GM12878 (cell line): Measurements from ENCODE around the gene PI16. TPM values are rescaled to one million over a fixed set of nuclear protein-coding genes. Genes with fewer than 3 reads are reported as not detected.
"Not testable (repeated sequence)": the region's sequence is repeated elsewhere in the genome, so short reads cannot be mapped to it uniquely, and the experiment has no call there.

Experiments used
- ATAC-seq: fragments of 200-7000 bp; cut with Tn5 transposase; 3 replicates; pipeline ENCODE4 v1.9.1; 2020; ENCODE audit warnings: mild to moderate bottlenecking, moderate library complexity
- BruUV-seq: library from RNA; stranded (reverse); fragments of 400-500 nt; replicated peaks from 2 replicates; lab custom pipeline; 2021; lab: Mats Ljungman, UMichigan
- CTCF ChIA-PET: fragments of 300-600 bp; sonication (Branson Sonifier 250); formaldehyde crosslinking; extraction: SDS; loops from one replicate; lab custom pipeline; 2021; ENCODE audit warnings: inconsistent platforms; lab: Yijun Ruan, JAX
- POLR2A ChIA-PET: fragments of 350-600 bp; formaldehyde crosslinking; extraction: SDS; loops from one replicate; lab custom pipeline; 2021; ENCODE audit warnings: inconsistent platforms; lab: Charles Lee
- RAD21 ChIA-PET: fragments of 300-600 bp; sonication (Branson Sonifier 250); formaldehyde crosslinking; loops from one replicate; lab custom pipeline; 2023; ENCODE audit warnings: antibody characterized with exemption; ENCODE audit not compliant: unreplicated experiment; lab: Charles Lee
- SMC1A ChIA-PET: fragments of 300-600 bp; sonication (Branson Sonifier 250); formaldehyde crosslinking; loops from one replicate; lab custom pipeline; 2023; ENCODE audit not compliant: unreplicated experiment, uncharacterized antibody; lab: Charles Lee
- DNase-seq: peaks from one replicate; pipeline ENCODE4 v3.0.0-alpha.2; 2011; ENCODE audit warnings: low read depth, low spot score
- FAIRE-seq: peaks from 3 replicates; lab custom pipeline; 2011; peaks lifted over from hg19 to GRCh38; lab: Jason Lieb, UNC
- H2AFZ ChIP-seq: 2 replicates; pipeline ENCODE4 v1.6.0; 2011; ENCODE audit warnings: low read depth, low read length, control low read depth; ENCODE audit not compliant: control insufficient read depth
- H3K27ac ChIP-seq: 2 replicates; pipeline ENCODE4 v1.5.1; 2011; ENCODE audit warnings: control low read depth; ENCODE audit not compliant: control insufficient read depth, insufficient read depth
- H3K27me3 ChIP-seq, 2 experiments: replicated peaks in 1 of 2; 2 replicates each; pipeline versions ENCODE4 v1.6.0 to v1.6.1; 2011; ENCODE audit warnings: low read length in 1 of 2; ENCODE audit not compliant: control insufficient read depth in 2 of 2, insufficient read depth in 2 of 2
- H3K36me3 ChIP-seq, 2 experiments: 2 replicates each; pipeline ENCODE4 v1.5.1; 2011; ENCODE audit warnings: low read length in 1 of 2; ENCODE audit not compliant: control insufficient read depth in 2 of 2, insufficient read depth in 2 of 2
- H3K4me1 ChIP-seq: 2 replicates; pipeline ENCODE4 v1.6.1; 2011; ENCODE audit warnings: mild to moderate bottlenecking, low read length, moderate library complexity, mixed read lengths; ENCODE audit not compliant: control insufficient read depth, insufficient read depth
- H3K4me2 ChIP-seq: 2 replicates; pipeline ENCODE4 v1.6.0; 2011; ENCODE audit warnings: control low read depth; ENCODE audit not compliant: control insufficient read depth, insufficient read depth
- H3K4me3 ChIP-seq: fragments of 200-600 bp; sonication (generic); 2 replicates; pipeline ENCODE4 v1.5.1; 2016
- H3K79me2 ChIP-seq: 2 replicates; pipeline ENCODE4 v1.6.0; 2011; ENCODE audit warnings: low read length; ENCODE audit not compliant: control insufficient read depth, insufficient read depth
- H3K9ac ChIP-seq: 2 replicates; pipeline ENCODE4 v1.8.0; 2011; ENCODE audit warnings: low read length, control low read depth, mixed read lengths; ENCODE audit not compliant: control insufficient read depth, insufficient read depth
- H3K9me3 ChIP-seq: replicated peaks from 3 replicates; pipeline ENCODE4 v1.5.1; 2011; ENCODE audit warnings: mild to moderate bottlenecking, low read length; ENCODE audit not compliant: control insufficient read depth, insufficient read depth
- H4K20me1 ChIP-seq: 2 replicates; pipeline ENCODE4 v1.6.0; 2011; ENCODE audit not compliant: control insufficient read depth, insufficient read depth
- EGR1 ChIP-seq, 2 experiments: IDR thresholded peaks; 1 replicate in 1 of 2; 2 replicates in 1 of 2; pipeline ENCODE4 v1.6.1; 2011 to 2012; ENCODE audit warnings: low read depth in 2 of 2, low read length in 2 of 2, borderline replicate concordance in 1 of 2, mild to moderate bottlenecking in 1 of 2, moderate library complexity in 1 of 2
- FOS ChIP-seq: IDR thresholded peaks from 3 replicates; pipeline ENCODE4 v1.6.1; 2011; ENCODE audit warnings: borderline replicate concordance; ENCODE audit not compliant: insufficient read length; ENCODE audit errors: extremely low read depth
- GATAD2B ChIP-seq: fragments of 450-650 bp; conservative IDR thresholded peaks from 2 replicates; pipeline ENCODE4 v1.6.1; 2017; ENCODE audit warnings: low read depth, mild to moderate bottlenecking, moderate library complexity
- IRF4 ChIP-seq: IDR thresholded peaks from 2 replicates; pipeline ENCODE4 v1.6.1; 2011; ENCODE audit warnings: low read depth, low read length
- NFXL1 ChIP-seq: fragments of 450-650 bp; IDR thresholded peaks from 2 replicates; pipeline ENCODE4 v1.6.1; 2017; ENCODE audit warnings: antibody characterized with exemption, mild to moderate bottlenecking, borderline replicate concordance
- NR2C1 ChIP-seq: fragments of 450-650 bp; IDR thresholded peaks from 2 replicates; pipeline ENCODE4 v1.6.1; 2017; ENCODE audit warnings: antibody characterized with exemption, mild to moderate bottlenecking, moderate library complexity
- POLR2AphosphoS2 ChIP-seq: IDR thresholded peaks from 2 replicates; pipeline ENCODE4 v1.6.1; 2011; ENCODE audit warnings: low read depth, mild to moderate bottlenecking, low read length, improper control_type of control experiment, moderate library complexity
- SREBF2 ChIP-seq: IDR thresholded peaks from 2 replicates; pipeline ENCODE4 v1.6.1; 2012; ENCODE audit warnings: mild to moderate bottlenecking, low read length
- SRF ChIP-seq, 2 experiments: IDR thresholded peaks; 2 replicates each; pipeline ENCODE4 v1.6.1; 2011; ENCODE audit warnings: low read depth in 2 of 2, low read length in 2 of 2, mild to moderate bottlenecking in 1 of 2, moderate library complexity in 1 of 2
- SUZ12 ChIP-seq: fragments of 200-600 bp; sonication (generic); IDR thresholded peaks from one replicate; pipeline ENCODE4 v1.6.1; 2018; ENCODE audit warnings: antibody characterized with exemption, mild to moderate bottlenecking; ENCODE audit not compliant: unreplicated experiment
- WGBS: methylation state at CpG from one replicate; pipeline ENCODE4 v1.1.6; 2016; ENCODE audit warnings: low lambda C conversion rate; ENCODE audit not compliant: insufficient replicate concordance, insufficient coverage; ENCODE audit errors: missing lambda C conversion rate; 5-methylcytosine and 5-hydroxymethylcytosine counted together
- in situ Hi-C: fragments of 300-500 bp; cut with MboI; formaldehyde crosslinking; loops from 9 replicates; pipeline ENCODE4 v1.14.3; 2018; ENCODE audit warnings: mixed read lengths
- intact Hi-C: fragments of 100-400 bp; cut with micrococcal nuclease; formaldehyde crosslinking; loops from one replicate; pipeline ENCODE4 v1.14.2; 2022; ENCODE audit not compliant: unreplicated experiment
- polyA plus RNA-seq, 11 experiments: library from polyadenylated mRNA; depleted of rRNA in 4 of 11; unstranded in 6 of 11; stranded (reverse) in 5 of 11; fragments of >200 nt; fragmentation: Nextera tagmentation in 4 of 11; fragmentation: Illumina TruSeq in 1 of 11; extraction: Ambion mirVana in 4 of 11; extraction: Trizol in 1 of 11; gene quantifications; 1 replicate in 1 of 11; 2 replicates in 10 of 11; pipeline versions ENCODE4 v1.2.1 to v1.2.3, GENCODE V29; 2011 to 2016; ENCODE audit warnings: inconsistent platforms in 2 of 11, missing spikeins in 2 of 11, low read depth in 1 of 11
- total RNA-seq, 4 experiments: library from RNA; depleted of rRNA in 3 of 4; stranded (reverse); fragments of >200 nt in 3 of 4; fragmentation: Illumina TruSeq in 1 of 4; extraction: Trizol in 1 of 4; gene quantifications; 2 replicates each; pipeline versions ENCODE4 v1.2.1 to v1.2.3, GENCODE V29; 2013 to 2021
- TF ChIP-seq, protein P1 (sequence below): fragments of 450-650 bp; IDR thresholded peaks from 2 replicates; pipeline ENCODE4 v1.6.1; 2017; ENCODE audit warnings: borderline replicate concordance

PI16 gene
- total and polyA plus RNA-seq, 10 of the 15 experiments (the other 5 are each of a cell fraction or from before 2014, with no cell fraction given) = 0.08 to 0.12 TPM; not detected in 8

DNA sequence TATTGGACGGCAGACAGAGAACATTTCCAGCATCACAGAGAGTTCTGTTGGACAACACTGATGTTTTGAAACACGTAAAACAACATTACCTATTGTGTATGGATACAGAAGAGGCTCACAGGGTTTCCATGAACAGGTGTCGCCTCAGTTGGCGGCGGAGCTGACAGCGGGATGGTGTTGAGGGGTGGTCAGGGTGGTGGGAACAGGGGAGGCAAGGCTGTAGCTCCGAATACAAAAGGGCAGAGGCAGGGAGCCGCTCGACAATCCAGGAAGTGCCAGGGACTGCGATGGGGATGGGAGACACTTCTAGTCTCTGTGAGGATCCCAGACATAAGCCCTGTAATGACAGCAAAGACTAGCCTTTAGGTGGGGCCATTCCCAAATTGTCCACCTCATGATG lies 14.5 kb upstream of the PI16 start:
- POLR2A ChIA-PET = no interaction called here
- FAIRE-seq (no peak), DNase-seq (no peak), ATAC-seq (no peak)
- H2AFZ ChIP-seq = no peak overlapping the region
- no TSS peak for BruUV-seq
- in situ Hi-C loops (no loop called here), intact Hi-C loops (no loop called here)
- H3K9me3 ChIP-seq = no peaks in the 10 kb centered on the region
- H3K4me3 ChIP-seq = no peak overlapping the region
- H3K79me2 ChIP-seq = no peaks in the 10 kb centered on the region
- H3K4me2 ChIP-seq = no peak overlapping the region
- H3K4me1 ChIP-seq = no peaks in the 10 kb centered on the region
- CTCF ChIA-PET = no interaction called here
- TF ChIP-seq NFXL1 (no peak), SREBF2 (no peak), GATAD2B (no peak), IRF4 (no peak), SRF (IDR thresholded peaks at IDR 0.05; ENCODE audit: low read depth in 2 of 2, low read length in 2 of 2) (no peak), POLR2AphosphoS2 (no peak), SUZ12 (no peak), NR2C1 (no peak), FOS (no peak), EGR1 (IDR thresholded peaks at IDR 0.05; ENCODE audit: borderline replicate concordance in 1 of 2, low read depth in 2 of 2, low read length in 2 of 2) (no peak)
- TF ChIP-seq, protein P1, sequence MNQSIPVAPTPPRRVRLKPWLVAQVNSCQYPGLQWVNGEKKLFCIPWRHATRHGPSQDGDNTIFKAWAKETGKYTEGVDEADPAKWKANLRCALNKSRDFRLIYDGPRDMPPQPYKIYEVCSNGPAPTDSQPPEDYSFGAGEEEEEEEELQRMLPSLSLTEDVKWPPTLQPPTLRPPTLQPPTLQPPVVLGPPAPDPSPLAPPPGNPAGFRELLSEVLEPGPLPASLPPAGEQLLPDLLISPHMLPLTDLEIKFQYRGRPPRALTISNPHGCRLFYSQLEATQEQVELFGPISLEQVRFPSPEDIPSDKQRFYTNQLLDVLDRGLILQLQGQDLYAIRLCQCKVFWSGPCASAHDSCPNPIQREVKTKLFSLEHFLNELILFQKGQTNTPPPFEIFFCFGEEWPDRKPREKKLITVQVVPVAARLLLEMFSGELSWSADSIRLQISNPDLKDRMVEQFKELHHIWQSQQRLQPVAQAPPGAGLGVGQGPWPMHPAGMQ = no peak
- RAD21 ChIA-PET = no interaction called here
- no peaks in the 10 kb centered on the region; a peak in 1 of 4 replicates for H3K27me3 ChIP-seq
- no peaks in the 10 kb centered on the region for H4K20me1 ChIP-seq
- H3K36me3 ChIP-seq = no peaks in the 10 kb centered on the region
- 32% methylated on average over 10 of the region's 10 CpGs for WGBS
- no peak overlapping the region for H3K9ac ChIP-seq
- SMC1A ChIA-PET = no interaction called here
- no peak overlapping the region for H3K27ac ChIP-seq

DNA sequence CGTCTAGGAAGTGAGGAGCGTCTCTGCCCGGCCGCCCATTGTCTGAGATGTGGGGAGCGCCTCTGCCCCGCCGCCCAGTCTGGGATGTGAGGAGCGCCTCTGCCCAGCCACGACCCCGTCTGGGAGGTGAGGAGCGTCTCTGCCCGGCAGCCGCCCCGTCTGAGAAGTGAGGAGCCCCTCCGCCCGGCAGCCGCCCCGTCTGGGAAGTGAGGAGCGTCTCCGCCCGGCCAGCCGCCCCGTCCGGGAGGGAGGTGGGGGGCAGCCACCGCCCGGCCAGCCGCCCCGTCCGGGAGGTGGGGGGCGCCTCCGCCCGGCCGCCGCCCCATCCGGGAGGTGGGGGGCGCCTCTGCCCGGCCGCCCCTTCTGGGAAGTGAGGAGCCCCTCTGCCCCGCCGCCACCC lies 13.0 kb upstream of the PI16 start:
- H3K4me1 ChIP-seq, SMC1A ChIA-PET, POLR2A ChIA-PET, intact Hi-C loops, H3K4me2 ChIP-seq, H3K27me3 ChIP-seq, DNase-seq, FAIRE-seq, H2AFZ ChIP-seq, RAD21 ChIA-PET, H3K27ac ChIP-seq, H4K20me1 ChIP-seq, in situ Hi-C loops, H3K9ac ChIP-seq, H3K4me3 ChIP-seq, ATAC-seq, H3K9me3 ChIP-seq, CTCF ChIA-PET, H3K79me2 ChIP-seq, H3K36me3 ChIP-seq, BruUV-seq: not testable (repeated sequence)
- WGBS = 80% methylated on average over 9 of the region's 40 CpGs

DNA sequence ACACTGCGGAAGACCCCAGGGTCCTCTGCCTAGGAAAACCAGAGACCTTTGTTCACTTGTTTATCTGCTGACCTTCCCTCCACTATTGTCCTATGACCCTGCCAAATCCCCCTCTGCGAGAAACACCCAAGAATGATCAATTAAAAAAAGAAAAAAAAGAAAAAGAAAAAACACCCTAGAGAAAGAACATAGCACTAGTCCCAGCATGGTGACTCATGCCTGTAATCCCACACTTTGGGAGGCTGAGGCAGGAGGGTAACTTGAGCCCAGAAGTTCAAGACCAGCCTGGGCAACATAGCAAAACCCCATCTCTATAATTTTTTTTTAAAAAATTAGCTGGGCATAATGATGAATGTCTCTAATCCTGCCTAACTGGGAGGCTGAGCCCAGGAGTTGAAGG lies 12.2 kb upstream of the PI16 start:
- FAIRE-seq, H2AFZ ChIP-seq, H3K79me2 ChIP-seq, intact Hi-C loops, in situ Hi-C loops, H3K4me2 ChIP-seq, H3K27ac ChIP-seq, H4K20me1 ChIP-seq, POLR2A ChIA-PET, H3K9ac ChIP-seq, H3K4me3 ChIP-seq, DNase-seq, CTCF ChIA-PET, H3K9me3 ChIP-seq, H3K4me1 ChIP-seq, H3K36me3 ChIP-seq, ATAC-seq, RAD21 ChIA-PET, BruUV-seq, SMC1A ChIA-PET, H3K27me3 ChIP-seq: not testable (repeated sequence)
- WGBS = no CpG with 5 or more reads among the region's 2 CpGs
